G401 (cell line): ENCODE data around the gene ZNG1A. TPM values are rescaled to one million over a fixed set of nuclear protein-coding genes. Genes with fewer than 3 reads are reported as not detected.

ENCODE experiments used
- total RNA-seq: library from RNA; depleted of rRNA; stranded (reverse); fragments of >200 nt; shearing (Covaris generic); gene quantifications from 2 replicates; pipeline ENCODE4 v1.2.3, GENCODE V29; 2014; rRNA removed

The ZNG1A gene
- total RNA-seq, 1 experiment from 2014 or later, result 48.3 TPM

Other genes starting within 250 kb of the ZNG1A start
- gene WASHC1, start 149.6 kb downstream of the ZNG1A start, total RNA-seq, result 3.6 and 4.3 TPM in 2 replicates
- not detected in 2 replicates for gene FOXD4, start 60.6 kb downstream of the ZNG1A start, total RNA-seq
- not detected in 2 replicates for gene DOCK8, start 35.8 kb upstream of the ZNG1A start, total RNA-seq